OCI-LY3 (cell line): ENCODE data around the gene LAG3.

Source experiments
- H2AFZ ChIP-seq: fragments of 200-600, 300-600 bp; shearing (Covaris generic); 2 replicates; pipeline ENCODE4 v1.6.0; 2014; ENCODE audit warnings: antibody characterized with exemption, low read depth, low read length
- H3K27ac ChIP-seq: fragments of 200-600, 300-600 bp; sonication (generic); 2 replicates; pipeline ENCODE4 v1.5.1; 2014; ENCODE audit warnings: mild to moderate bottlenecking, low read length, moderate library complexity, mixed read lengths
- H3K27me3 ChIP-seq: fragments of 200-600, 300-600 bp; sonication (generic); 2 replicates; pipeline ENCODE4 v1.6.1; 2014; ENCODE audit warnings: low read depth, low read length, mixed read lengths
- H3K36me3 ChIP-seq: fragments of 200-600, 300-600 bp; sonication (generic); replicated peaks from 2 replicates; pipeline ENCODE3; 2014; ENCODE audit warnings: low read depth, low read length, mixed read lengths
- H3K4me1 ChIP-seq: fragments of 300-600, 200-600 bp; sonication (generic); 2 replicates; pipeline ENCODE4 v1.6.1; 2014; ENCODE audit warnings: low read length, mixed read lengths
- H3K4me2 ChIP-seq: fragments of 200-600, 300-600 bp; sonication (generic); 2 replicates; pipeline ENCODE4 v1.6.1; 2014; ENCODE audit warnings: low read length, mixed read lengths
- H3K4me3 ChIP-seq: fragments of 300-600, 200-600 bp; sonication (generic); 2 replicates; pipeline ENCODE4 v1.5.1; 2014; ENCODE audit warnings: antibody characterized with exemption, mild to moderate bottlenecking, low read length, moderate library complexity
- H3K79me2 ChIP-seq: fragments of 300-600, 200-600 bp; shearing (Covaris generic); 2 replicates; pipeline ENCODE4 v1.6.1; 2014; ENCODE audit warnings: mild to moderate bottlenecking, low read length, mixed read lengths
- H3K9ac ChIP-seq: fragments of 300-600, 200-600 bp; shearing (Covaris generic); 2 replicates; pipeline ENCODE4 v1.6.0; 2014; ENCODE audit warnings: mild to moderate bottlenecking, low read length, moderate library complexity
- H3K9me3 ChIP-seq: fragments of 200-600, 300-600 bp; shearing (Covaris generic); 2 replicates; pipeline ENCODE4 v1.6.1; 2014; ENCODE audit warnings: low read length, mixed read lengths; ENCODE audit not compliant: insufficient read depth
- H4K20me1 ChIP-seq: fragments of 200-600, 300-600 bp; sonication (generic); 2 replicates; pipeline ENCODE4 v1.6.1; 2016; ENCODE audit warnings: low read length, mixed read lengths; ENCODE audit not compliant: insufficient read depth
- EZH2phosphoT487 ChIP-seq: fragments of 200-600 bp; shearing (Covaris generic); IDR thresholded peaks from 2 replicates; pipeline ENCODE4 v1.6.1; 2018; ENCODE audit warnings: antibody characterized with exemption, mixed run types, low read depth
- TF ChIP-seq, protein P1 (sequence below): fragments of 200-600, 300-600 bp; sonication (generic); IDR thresholded peaks from 2 replicates; pipeline ENCODE4 v1.5.1; 2014; ENCODE audit warnings: antibody characterized with exemption, low read length, low read depth

LAG3 gene

DNA sequence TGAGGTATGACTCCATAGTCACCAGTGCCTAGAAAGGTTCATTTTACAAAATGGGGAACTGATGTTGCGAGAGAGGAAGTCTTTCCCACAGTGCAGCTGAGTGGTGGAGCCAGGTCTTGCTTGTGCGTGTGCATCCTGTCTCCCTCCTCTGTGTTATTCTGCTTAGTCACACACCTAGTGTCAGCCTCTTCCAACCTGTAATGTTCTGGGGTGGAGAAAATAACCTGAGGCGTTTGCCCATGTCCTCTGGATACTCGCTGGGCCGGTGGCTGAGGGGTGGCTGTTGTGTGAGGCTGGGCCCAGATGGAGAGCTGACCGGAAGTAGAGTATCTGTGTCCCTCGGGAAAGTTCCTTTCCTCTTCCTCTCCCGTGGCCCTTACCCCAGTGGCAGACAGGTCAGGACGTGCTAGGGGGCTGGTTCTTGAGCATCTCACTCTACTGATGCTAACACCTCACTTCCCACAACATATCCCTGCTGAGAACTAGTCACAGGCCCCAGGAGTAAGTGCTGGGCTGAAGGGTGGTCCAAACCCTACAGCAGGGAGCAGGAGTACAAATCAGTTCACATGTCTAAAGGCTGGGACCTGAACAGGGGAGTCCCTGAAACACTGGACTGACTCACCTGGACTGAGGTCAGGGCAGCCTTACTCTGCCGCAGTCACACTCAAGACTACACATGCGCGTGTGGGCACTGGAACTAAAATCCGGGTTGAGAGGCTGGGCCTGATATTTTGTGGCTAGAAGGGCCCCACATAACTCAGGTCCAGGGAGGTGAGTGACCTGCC is 26.4 kb upstream of the LAG3 start:
- H3K27ac ChIP-seq = peak overlapping the region; percentile 65
- no peaks in the 10 kb centered on the region for H3K9me3 ChIP-seq
- H3K79me2 ChIP-seq = no peaks in the 10 kb centered on the region
- no peak overlapping the region for H2AFZ ChIP-seq
- TF ChIP-seq EZH2phosphoT487 = no peak
- TF ChIP-seq, protein P1, sequence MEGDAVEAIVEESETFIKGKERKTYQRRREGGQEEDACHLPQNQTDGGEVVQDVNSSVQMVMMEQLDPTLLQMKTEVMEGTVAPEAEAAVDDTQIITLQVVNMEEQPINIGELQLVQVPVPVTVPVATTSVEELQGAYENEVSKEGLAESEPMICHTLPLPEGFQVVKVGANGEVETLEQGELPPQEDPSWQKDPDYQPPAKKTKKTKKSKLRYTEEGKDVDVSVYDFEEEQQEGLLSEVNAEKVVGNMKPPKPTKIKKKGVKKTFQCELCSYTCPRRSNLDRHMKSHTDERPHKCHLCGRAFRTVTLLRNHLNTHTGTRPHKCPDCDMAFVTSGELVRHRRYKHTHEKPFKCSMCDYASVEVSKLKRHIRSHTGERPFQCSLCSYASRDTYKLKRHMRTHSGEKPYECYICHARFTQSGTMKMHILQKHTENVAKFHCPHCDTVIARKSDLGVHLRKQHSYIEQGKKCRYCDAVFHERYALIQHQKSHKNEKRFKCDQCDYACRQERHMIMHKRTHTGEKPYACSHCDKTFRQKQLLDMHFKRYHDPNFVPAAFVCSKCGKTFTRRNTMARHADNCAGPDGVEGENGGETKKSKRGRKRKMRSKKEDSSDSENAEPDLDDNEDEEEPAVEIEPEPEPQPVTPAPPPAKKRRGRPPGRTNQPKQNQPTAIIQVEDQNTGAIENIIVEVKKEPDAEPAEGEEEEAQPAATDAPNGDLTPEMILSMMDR = no peak
- H3K36me3 ChIP-seq = peaks cover 56% of the 10 kb centered on the region
- H4K20me1 ChIP-seq = no peaks in the 10 kb centered on the region
- peak overlapping the region; percentile 27; the same call in 1 of the 2 replicates for H3K9ac ChIP-seq
- peaks cover 13% of the 10 kb centered on the region for H3K4me1 ChIP-seq
- H3K4me2 ChIP-seq = peak overlapping the region; percentile 35
- no peaks in the 10 kb centered on the region for H3K27me3 ChIP-seq
- no peak overlapping the region for H3K4me3 ChIP-seq

DNA sequence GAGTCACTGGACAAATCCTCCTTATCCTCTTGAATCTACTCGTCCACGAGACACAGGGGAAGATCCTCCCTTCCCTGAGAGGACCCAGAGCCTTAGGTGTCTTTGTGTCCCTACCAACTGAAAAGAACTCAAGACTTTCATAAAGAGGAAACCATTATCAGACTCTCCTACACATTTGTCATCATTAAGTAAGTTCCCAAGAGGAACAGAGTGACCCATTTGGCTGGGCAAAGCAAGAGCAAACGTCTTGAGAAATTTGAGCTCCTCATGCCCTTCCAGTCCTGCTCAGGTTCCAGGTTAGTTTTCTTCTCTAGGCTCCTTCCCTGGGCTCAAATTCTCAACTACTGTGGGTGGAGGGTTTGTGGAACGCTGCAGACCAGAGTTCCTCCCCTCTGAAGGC is 25.1 kb upstream of the LAG3 start:
- TF ChIP-seq EZH2phosphoT487 = no peak
- TF ChIP-seq, protein P1 = no peak

DNA sequence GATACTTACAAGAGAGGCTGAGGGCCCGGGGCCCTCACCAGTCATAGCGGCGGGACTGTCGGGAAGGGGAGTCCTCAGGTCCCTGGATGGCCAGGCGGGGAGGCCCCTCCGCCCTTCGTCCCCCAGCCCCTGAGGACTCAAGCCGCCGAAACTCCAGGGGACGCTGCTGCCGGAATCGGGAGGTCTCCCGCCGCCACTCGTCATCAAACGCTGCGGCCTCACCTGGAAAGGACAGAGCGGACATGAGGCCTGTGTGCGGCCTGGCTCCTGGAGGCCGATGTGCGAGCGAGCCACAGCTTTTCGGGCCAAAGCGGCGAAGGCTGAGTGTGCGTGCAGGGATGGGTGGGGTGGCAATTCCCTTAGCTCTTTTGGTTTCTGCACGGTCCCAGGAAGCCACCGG is 23.6 kb upstream of the LAG3 start:
- no peaks in the 10 kb centered on the region for H3K9me3 ChIP-seq
- H3K36me3 ChIP-seq = peaks cover 63% of the 10 kb centered on the region
- H3K9ac ChIP-seq = no peak overlapping the region
- H3K4me2 ChIP-seq = no peak overlapping the region
- H3K4me3 ChIP-seq = no peak overlapping the region
- TF ChIP-seq, protein P1 = no peak
- TF ChIP-seq EZH2phosphoT487 = no peak
- H3K27me3 ChIP-seq = no peaks in the 10 kb centered on the region
- H3K79me2 ChIP-seq = peaks cover 13% of the 10 kb centered on the region
- no peaks in the 10 kb centered on the region for H4K20me1 ChIP-seq
- H3K4me1 ChIP-seq = peaks cover 20% of the 10 kb centered on the region
- H2AFZ ChIP-seq = no peak overlapping the region
- H3K27ac ChIP-seq = no peak overlapping the region

More for the DNA sequence above, 25.1 kb upstream of the LAG3 start:
- H3K4me3 ChIP-seq = no peak overlapping the region
- H3K27ac ChIP-seq = no peak overlapping the region
- H3K9ac ChIP-seq = no peak overlapping the region
- no peak overlapping the region for H3K4me2 ChIP-seq
- H4K20me1 ChIP-seq = no peaks in the 10 kb centered on the region
- peaks cover 17% of the 10 kb centered on the region for H3K4me1 ChIP-seq
- no peak overlapping the region for H2AFZ ChIP-seq
- peaks cover 63% of the 10 kb centered on the region for H3K36me3 ChIP-seq
- H3K9me3 ChIP-seq = no peaks in the 10 kb centered on the region
- peaks cover 7% of the 10 kb centered on the region for H3K79me2 ChIP-seq
- H3K27me3 ChIP-seq = no peaks in the 10 kb centered on the region

DNA sequence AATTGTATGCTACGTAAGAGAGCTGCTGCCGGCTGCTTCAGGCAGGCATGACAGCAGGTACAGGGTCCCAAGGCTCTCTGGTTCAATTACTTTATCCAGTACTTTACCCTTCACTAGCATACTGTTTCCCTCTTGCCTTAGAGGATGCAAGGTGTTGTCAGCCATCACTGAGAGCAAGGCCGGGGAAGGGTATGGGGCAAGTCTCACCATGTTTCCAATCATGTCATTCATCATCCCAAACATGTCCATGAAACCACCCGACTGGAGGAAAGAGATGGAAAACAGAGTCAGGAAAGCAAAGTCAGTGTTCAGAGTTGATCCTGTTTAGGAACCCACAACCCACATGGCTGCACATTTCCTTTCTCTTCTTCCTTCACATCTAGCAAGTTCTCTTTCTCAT is 21.8 kb upstream of the LAG3 start:
- Histone ChIP-seq H3K4me1 (peaks cover 21% of the 10 kb centered on the region), H3K4me2 (no peak overlapping the region), H3K9me3 (no peaks in the 10 kb centered on the region), H4K20me1 (no peaks in the 10 kb centered on the region), H3K9ac (no peak overlapping the region), H3K27ac (no peak overlapping the region), H3K27me3 (no peaks in the 10 kb centered on the region), H3K79me2 (peaks cover 13% of the 10 kb centered on the region), H3K4me3 (no peak overlapping the region), H3K36me3 (peaks cover 51% of the 10 kb centered on the region), H2AFZ (no peak overlapping the region)
- TF ChIP-seq, protein P1 = no peak
- TF ChIP-seq EZH2phosphoT487 = no peak
